Left lung (tissue), 10 donors: ENCODE results near the gene PPP2R1A. TPM values are rescaled to one million over a fixed set of nuclear protein-coding genes. Genes with fewer than 3 reads are reported as not detected.

Source experiments
- ATAC-seq: fragments of 200-7000 bp; cut with Tn5 transposase; one replicate; pipeline ENCODE4 v1.9.1; 2020; ENCODE audit warnings: moderate library complexity
- DNase-seq, 4 donors: peaks; one replicate each; pipeline ENCODE4 v3.0.0-alpha.2; 2013 to 2020
- H3K27ac ChIP-seq, 2 donors: fragments of 200-600 bp; sonication (generic) in 1 of 2; one replicate each; pipeline versions ENCODE4 v1.5.0 to v1.8.0; 2020 to 2021
- H3K27me3 ChIP-seq, 2 donors: fragments of 200-600 bp; sonication (generic) in 1 of 2; one replicate each; pipeline versions ENCODE4 v1.5.0 to v1.8.0; 2020 to 2021
- H3K36me3 ChIP-seq, 2 donors: fragments of 200-600 bp; sonication (generic) in 1 of 2; one replicate each; pipeline versions ENCODE4 v1.5.0 to v1.8.0; 2020 to 2021
- H3K4me1 ChIP-seq, 2 donors: fragments of 200-600 bp; one replicate each; pipeline ENCODE4 v1.8.0; 2021
- H3K4me3 ChIP-seq, 2 donors: fragments of 200-600 bp; sonication (generic) in 1 of 2; one replicate each; pipeline versions ENCODE4 v1.5.0 to v1.8.0; 2020 to 2021; ENCODE audit warnings: mild to moderate bottlenecking in 1 of 2
- H3K9me3 ChIP-seq, 2 donors: fragments of 200-600 bp; sonication (generic) in 1 of 2; one replicate each; pipeline versions ENCODE4 v1.5.0 to v1.8.0; 2020 to 2021
- CTCF ChIP-seq, 2 donors: fragments of 200-600 bp; sonication (generic) in 1 of 2; IDR thresholded peaks; one replicate each; pipeline versions ENCODE4 v1.5.0 to v1.8.0; 2021; ENCODE audit warnings: antibody characterized with exemption in 2 of 2
- intact Hi-C, 2 donors: fragments of 100-400 bp; cut with DNase I; formaldehyde crosslinking; loops; one replicate each; pipeline versions ENCODE4 v1.11.2 to v1.14.2; 2022
- polyA plus RNA-seq, 6 donors: library from polyadenylated mRNA; unstranded; fragments of 120-200 nt; gene quantifications; one replicate each; pipeline ENCODE4 v1.2.1, GENCODE V29; 2013; ENCODE audit not compliant: insufficient read length in 6 of 6
- total RNA-seq, 2 donors: library from RNA; stranded (reverse); fragmentation: NEBNext Ultra II Directional; extraction: Animal tissue kit (Norgen Biotek cat#: 25700); gene quantifications; one replicate each; pipeline ENCODE4 v1.2.1, GENCODE V29; 2021
- donor health status: DM: no; HTN: yes; CAD: no.
- donor health status: DM: no; HTN: no; CAD: no.

The PPP2R1A gene
- total and polyA plus RNA-seq, 8 donors, result 193 to 346 (median 325) TPM

- ATAC-seq, result peak; percentile 100
- peak; percentile 93 to 98 (median 96) for DNase-seq
- Histone ChIP-seq H3K4me1 (peaks cover 11 to 29% of the 10 kb centered on the region in 2 donors), H3K4me3 (peak within 1 kb of the TSS; percentile 81 to 90), H3K27ac (peak within 1 kb of the TSS; percentile 97 to 99), H3K27me3 (no peaks in the 10 kb centered on the region), H3K9me3 (peaks cover 0 to 6% of the 10 kb centered on the region in 2 donors), H3K36me3 (peaks cover 0 to 8% of the 10 kb centered on the region in 2 donors)
- TF ChIP-seq CTCF (IDR thresholded peaks at IDR 0.05), result no peak
- intact Hi-C loops, result no loop called here
Measured at GRCh38 chr19:52269338-52270261, 79.7 kb downstream of the PPP2R1A start, which contains the start of gene ZNF766. Gene ZNF766 (plus strand): TSS chr19:52269587. CDS start chr19:52269614, 27 bp downstream.

DNA sequence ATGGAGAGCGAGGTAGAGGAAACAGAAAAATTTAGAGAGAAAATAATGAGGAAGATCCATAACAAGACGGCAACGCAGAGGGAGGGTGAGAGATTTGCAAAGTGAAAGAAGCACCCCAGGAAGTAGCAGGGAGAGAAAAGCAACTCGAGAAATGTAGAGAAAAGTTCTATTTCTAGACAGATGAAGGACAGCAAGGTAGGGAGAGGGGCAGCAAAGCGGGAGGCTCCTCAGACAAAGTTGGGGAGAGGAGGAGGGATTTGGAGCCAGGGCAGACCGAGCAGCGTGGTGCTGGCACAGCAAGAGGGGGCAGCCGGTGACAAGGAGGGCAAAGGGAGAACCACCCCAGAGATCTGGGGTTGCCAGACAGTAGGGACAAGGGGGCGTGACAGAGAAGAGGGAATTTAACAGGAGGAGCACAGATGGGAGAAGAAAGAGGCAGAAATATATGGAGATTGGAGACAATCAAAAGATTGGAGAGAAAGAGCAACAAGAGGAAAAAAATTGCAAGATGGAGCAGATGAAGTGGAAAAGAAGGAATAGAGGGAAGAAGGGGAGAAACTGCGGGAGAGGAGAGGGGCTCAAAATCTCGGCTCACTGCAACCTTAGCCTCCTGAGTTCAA, 80.5 kb downstream of the PPP2R1A start:
- peaks cover 11 to 29% of the 10 kb centered on the region in 2 donors for H3K4me1 ChIP-seq
- H3K9me3 ChIP-seq, result peaks cover 0 to 6% of the 10 kb centered on the region in 2 donors
- H3K27me3 ChIP-seq, result no peaks in the 10 kb centered on the region
- TF ChIP-seq CTCF (IDR thresholded peaks at IDR 0.05), result no peak
- DNase-seq, result peak in 2 of 4 donors; percentile 25 to 36
- intact Hi-C loops, result no loop called here
- ATAC-seq, result peak; percentile 13
- H3K36me3 ChIP-seq, result peaks cover 0 to 8% of the 10 kb centered on the region in 2 donors
- peak overlapping the region; percentile 81 to 90 for H3K4me3 ChIP-seq
- H3K27ac ChIP-seq, result peak overlapping the region; percentile 97 to 99

DNA sequence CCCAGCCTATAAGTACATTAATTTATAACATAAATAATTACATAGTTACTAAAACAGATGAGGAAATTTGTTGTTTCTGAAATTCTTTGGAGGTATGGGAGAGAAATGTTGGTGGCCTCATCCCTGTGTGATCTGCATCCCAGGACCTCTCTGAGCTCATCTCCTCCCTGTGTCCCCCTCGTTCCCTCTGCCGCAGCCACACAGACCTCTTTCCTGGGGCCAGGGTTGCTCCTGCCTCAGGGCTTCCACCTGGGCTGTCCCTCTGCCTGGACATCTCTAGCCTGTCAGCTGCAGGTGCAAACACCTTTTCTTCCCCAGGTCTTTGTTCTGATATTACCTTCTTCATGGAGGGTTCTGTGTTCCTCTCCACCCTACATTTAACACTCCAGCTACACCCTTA, 83.4 kb downstream of the PPP2R1A start:
- intact Hi-C loops, result no loop called here
- Histone ChIP-seq H3K27ac (no peak overlapping the region), H3K9me3 (peaks cover 0 to 12% of the 10 kb centered on the region in 2 donors), H3K4me1 (peaks cover 11 to 29% of the 10 kb centered on the region in 2 donors), H3K36me3 (peaks cover 0 to 8% of the 10 kb centered on the region in 2 donors), H3K4me3 (no peak overlapping the region), H3K27me3 (no peaks in the 10 kb centered on the region)
- no peak for TF ChIP-seq CTCF (IDR thresholded peaks at IDR 0.05)
- ATAC-seq (no peak), DNase-seq (no peak)

- H3K36me3 ChIP-seq, result peaks cover 0 to 8% of the 10 kb centered on the region in 2 donors
- no peak for ATAC-seq
- no peak overlapping the region for H3K4me3 ChIP-seq
- H3K27ac ChIP-seq, result no peak overlapping the region
- H3K27me3 ChIP-seq, result no peaks in the 10 kb centered on the region
- TF ChIP-seq CTCF (IDR thresholded peaks at IDR 0.05), result no peak
- DNase-seq, result no peak
- peaks cover 0 to 18% of the 10 kb centered on the region in 2 donors for H3K9me3 ChIP-seq
- H3K4me1 ChIP-seq, result peaks cover 11 to 23% of the 10 kb centered on the region in 2 donors
- intact Hi-C loops, result no loop called here
Measured at GRCh38 chr19:52274191-52274590, 84.3 kb downstream of the PPP2R1A start.

GRCh38 chr19:52275988-52276387, 86.1 kb downstream of the PPP2R1A start:
- peaks cover 0 to 30% of the 10 kb centered on the region in 2 donors for H3K9me3 ChIP-seq
- ATAC-seq (no peak), DNase-seq (no peak)
- H3K36me3 ChIP-seq, result peaks cover 0 to 8% of the 10 kb centered on the region in 2 donors
- peaks cover 4 to 14% of the 10 kb centered on the region in 2 donors for H3K4me1 ChIP-seq
- no peak overlapping the region for H3K27ac ChIP-seq
- intact Hi-C loops, result no loop called here
- TF ChIP-seq CTCF (IDR thresholded peaks at IDR 0.05), result no peak
- H3K4me3 ChIP-seq, result no peak overlapping the region
- no peaks in the 10 kb centered on the region for H3K27me3 ChIP-seq
